Measurements from ENCODE around the gene NRIP1.

DNA sequence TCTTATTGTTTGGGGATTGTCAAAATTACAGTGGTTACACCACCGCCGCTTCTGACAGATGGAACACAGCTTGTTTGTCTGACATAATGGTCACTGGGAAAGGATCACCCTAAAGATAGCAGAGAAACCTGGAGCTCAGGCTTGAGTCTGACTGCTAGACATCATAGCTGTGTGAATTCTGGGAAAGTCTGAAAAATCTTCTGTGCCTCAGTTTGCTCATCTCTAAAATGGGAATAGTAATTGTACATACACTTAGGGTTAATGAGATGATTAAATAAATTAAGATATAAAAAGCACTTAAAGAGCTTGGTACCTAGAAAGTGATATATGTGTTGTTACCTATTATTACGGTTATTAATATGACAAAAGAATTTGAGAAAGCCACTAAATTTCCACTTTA, 39.7 kb upstream of the NRIP1 start:
- TF ChIP-seq, protein P1, sequence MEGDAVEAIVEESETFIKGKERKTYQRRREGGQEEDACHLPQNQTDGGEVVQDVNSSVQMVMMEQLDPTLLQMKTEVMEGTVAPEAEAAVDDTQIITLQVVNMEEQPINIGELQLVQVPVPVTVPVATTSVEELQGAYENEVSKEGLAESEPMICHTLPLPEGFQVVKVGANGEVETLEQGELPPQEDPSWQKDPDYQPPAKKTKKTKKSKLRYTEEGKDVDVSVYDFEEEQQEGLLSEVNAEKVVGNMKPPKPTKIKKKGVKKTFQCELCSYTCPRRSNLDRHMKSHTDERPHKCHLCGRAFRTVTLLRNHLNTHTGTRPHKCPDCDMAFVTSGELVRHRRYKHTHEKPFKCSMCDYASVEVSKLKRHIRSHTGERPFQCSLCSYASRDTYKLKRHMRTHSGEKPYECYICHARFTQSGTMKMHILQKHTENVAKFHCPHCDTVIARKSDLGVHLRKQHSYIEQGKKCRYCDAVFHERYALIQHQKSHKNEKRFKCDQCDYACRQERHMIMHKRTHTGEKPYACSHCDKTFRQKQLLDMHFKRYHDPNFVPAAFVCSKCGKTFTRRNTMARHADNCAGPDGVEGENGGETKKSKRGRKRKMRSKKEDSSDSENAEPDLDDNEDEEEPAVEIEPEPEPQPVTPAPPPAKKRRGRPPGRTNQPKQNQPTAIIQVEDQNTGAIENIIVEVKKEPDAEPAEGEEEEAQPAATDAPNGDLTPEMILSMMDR (IDR thresholded peaks at IDR 0.05), result no peak
- TF ChIP-seq POLR2AphosphoS5 (IDR thresholded peaks at IDR 0.05) (no peak), EP300 (IDR thresholded peaks at IDR 0.05; ENCODE audit: low read depth) (no peak), POLR2A (IDR thresholded peaks at IDR 0.05) (no peak)

Data from transverse colon (tissue), 4 donors.